ENCODE results near the gene PKNOX2. TPM values are rescaled to one million over a fixed set of nuclear protein-coding genes. Genes with fewer than 3 reads are reported as not detected.
A peak's percentile ranks its signal among the peaks of the same experiment; 100 is the strongest.

The PKNOX2 gene
- total and polyA plus RNA-seq, 10 donors, result 0.80 to 8.9 (median 3.5) TPM

DNA sequence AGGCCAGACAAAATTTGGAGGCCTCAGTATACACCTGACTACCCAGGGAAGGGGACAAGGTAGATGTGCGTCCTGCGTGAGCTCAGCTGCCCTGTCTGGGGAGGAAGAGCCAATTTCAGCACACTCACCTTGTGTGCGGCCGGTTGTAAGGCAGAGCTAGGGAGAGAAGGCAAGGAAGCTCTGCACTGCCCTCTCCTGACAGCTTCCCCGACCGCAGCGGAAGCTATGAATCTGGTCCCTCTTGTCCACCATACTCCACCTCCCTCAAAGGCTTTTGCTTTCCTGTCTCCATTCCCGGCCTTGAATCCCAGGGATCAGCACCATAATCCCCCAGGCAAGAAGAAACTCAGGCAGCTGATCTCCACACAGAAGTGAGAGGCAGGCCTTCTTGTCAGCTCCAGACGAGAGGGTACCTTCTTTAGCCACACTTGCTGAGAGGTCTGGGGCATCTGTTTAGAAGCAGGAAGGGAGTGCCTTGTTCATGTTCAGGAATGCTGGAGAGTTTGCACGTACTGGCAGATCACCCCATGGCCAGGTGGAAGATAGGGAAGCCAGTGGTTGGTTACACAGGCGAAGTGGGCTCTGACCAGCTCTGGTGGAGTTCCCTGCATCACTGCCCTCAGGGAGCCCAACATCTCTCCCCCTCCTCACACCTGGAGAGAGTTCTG lies 269.0 kb downstream of the PKNOX2 start:
- intact Hi-C loops (cut with DNase I; ENCODE audit: low total_unique reads), result no loop called here
- WGBS, 5 donors, result 22 to 28% (median 24%) methylated on average over 11 of the region's 11 CpGs
- TF ChIP-seq POLR2AphosphoS5 (IDR thresholded peaks at IDR 0.05), result no peak
- TF ChIP-seq, protein P1, sequence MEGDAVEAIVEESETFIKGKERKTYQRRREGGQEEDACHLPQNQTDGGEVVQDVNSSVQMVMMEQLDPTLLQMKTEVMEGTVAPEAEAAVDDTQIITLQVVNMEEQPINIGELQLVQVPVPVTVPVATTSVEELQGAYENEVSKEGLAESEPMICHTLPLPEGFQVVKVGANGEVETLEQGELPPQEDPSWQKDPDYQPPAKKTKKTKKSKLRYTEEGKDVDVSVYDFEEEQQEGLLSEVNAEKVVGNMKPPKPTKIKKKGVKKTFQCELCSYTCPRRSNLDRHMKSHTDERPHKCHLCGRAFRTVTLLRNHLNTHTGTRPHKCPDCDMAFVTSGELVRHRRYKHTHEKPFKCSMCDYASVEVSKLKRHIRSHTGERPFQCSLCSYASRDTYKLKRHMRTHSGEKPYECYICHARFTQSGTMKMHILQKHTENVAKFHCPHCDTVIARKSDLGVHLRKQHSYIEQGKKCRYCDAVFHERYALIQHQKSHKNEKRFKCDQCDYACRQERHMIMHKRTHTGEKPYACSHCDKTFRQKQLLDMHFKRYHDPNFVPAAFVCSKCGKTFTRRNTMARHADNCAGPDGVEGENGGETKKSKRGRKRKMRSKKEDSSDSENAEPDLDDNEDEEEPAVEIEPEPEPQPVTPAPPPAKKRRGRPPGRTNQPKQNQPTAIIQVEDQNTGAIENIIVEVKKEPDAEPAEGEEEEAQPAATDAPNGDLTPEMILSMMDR (IDR thresholded peaks at IDR 0.05 in 8 of 11, conservative IDR thresholded peaks at IDR 0.05 in 3 of 11), result peak in 4 of 11 experiments; percentile 15 to 47 (median 25)

GRCh38 chr11:125435461-125436238 lies 271.1 kb downstream of the PKNOX2 start:
- intact Hi-C loops (cut with DNase I; ENCODE audit: low total_unique reads), result no loop called here
- TF ChIP-seq, protein P1 (IDR thresholded peaks at IDR 0.05 in 8 of 11, conservative IDR thresholded peaks at IDR 0.05 in 3 of 11), result no peak
- no peak for TF ChIP-seq POLR2A (IDR thresholded peaks at IDR 0.05)
- no peak for TF ChIP-seq POLR2AphosphoS5 (IDR thresholded peaks at IDR 0.05)
- no peaks in the 10 kb centered on the region for H3K4me1 ChIP-seq
- no peak overlapping the region for H3K4me3 ChIP-seq
- H3K36me3 ChIP-seq, result no peaks in the 10 kb centered on the region
- no peaks in the 10 kb centered on the region for H3K9me3 ChIP-seq
- WGBS, 5 donors, result 74 to 87% (median 82%) methylated on average over 8 to 9 of the region's 9 CpGs
- peaks cover 0 to 16% (median 0%) of the 10 kb centered on the region in 7 donors for H3K27me3 ChIP-seq (replicated peaks in 1 of 7)
- H3K27ac ChIP-seq, result no peak overlapping the region
- DNase-seq, result no peak

More for the DNA sequence above, 269.0 kb downstream of the PKNOX2 start:
- Histone ChIP-seq H3K4me3 (no peak overlapping the region), H3K27me3 (replicated peaks in 1 of 7) (peaks cover 0 to 22% (median 0%) of the 10 kb centered on the region in 7 donors), H3K27ac (no peak overlapping the region), H3K4me1 (no peaks in the 10 kb centered on the region), H3K9me3 (no peaks in the 10 kb centered on the region), H3K36me3 (no peaks in the 10 kb centered on the region)
- no peak for DNase-seq

GRCh38 chr11:125441648-125442410 lies 277.3 kb downstream of the PKNOX2 start:
- Histone ChIP-seq H3K4me3 (no peak overlapping the region), H3K4me1 (no peaks in the 10 kb centered on the region), H3K27ac (no peak overlapping the region), H3K27me3 (replicated peaks in 1 of 7) (peaks cover 0 to 16% (median 0%) of the 10 kb centered on the region in 7 donors), H3K36me3 (peaks cover 0 to 15% (median 0%) of the 10 kb centered on the region in 6 donors), H3K9me3 (no peaks in the 10 kb centered on the region)
- DNase-seq, result no peak
- intact Hi-C loops (cut with DNase I; ENCODE audit: low total_unique reads), result no loop called here
- TF ChIP-seq POLR2AphosphoS5 (IDR thresholded peaks at IDR 0.05) (no peak), POLR2A (IDR thresholded peaks at IDR 0.05) (no peak)
- TF ChIP-seq, protein P1 (IDR thresholded peaks at IDR 0.05 in 8 of 11, conservative IDR thresholded peaks at IDR 0.05 in 3 of 11), result no peak
- 67 to 73% (median 69%) methylated on average over 11 of the region's 11 CpGs for WGBS, 5 donors
